ENCODE data around the gene RPA1. TPM values are rescaled to one million over a fixed set of nuclear protein-coding genes. Genes with fewer than 3 reads are reported as not detected.

The RPA1 gene
- total and polyA plus RNA-seq, 9 donors: 20.7 to 137 (median 112) TPM

DNA sequence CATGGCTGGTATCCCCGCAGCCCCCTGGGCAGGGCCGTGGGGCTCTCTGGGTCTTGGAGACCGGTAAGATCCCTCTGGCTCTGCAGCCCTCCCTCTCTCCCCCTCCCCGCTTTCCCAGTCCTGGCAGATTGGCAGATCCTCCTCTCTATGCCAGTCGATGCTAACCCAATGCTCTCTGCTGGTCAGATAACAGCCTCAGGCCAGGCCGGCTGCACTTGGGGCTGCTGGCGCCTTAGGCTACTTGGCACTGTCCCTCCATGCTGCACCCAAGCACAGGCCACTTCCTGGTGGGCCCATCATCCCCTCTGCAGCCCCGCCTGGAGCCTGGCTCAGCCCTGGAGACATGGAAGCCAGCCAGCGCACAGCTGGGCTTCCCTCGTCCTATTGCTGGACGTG is 113.6 kb downstream of the RPA1 start:
- WGBS, 3 donors: 52 to 66% (median 61%) methylated on average over 11 of the region's 11 CpGs
- Histone ChIP-seq H3K27ac (no peak overlapping the region), H3K9me3 (no peaks in the 10 kb centered on the region), H3K27me3 (no peaks in the 10 kb centered on the region), H3K4me1 (ENCODE audit: insufficient read depth) (no peaks in the 10 kb centered on the region), H3K4me3 (no peak overlapping the region), H3K36me3 (no peaks in the 10 kb centered on the region)
- TF ChIP-seq, protein P1, sequence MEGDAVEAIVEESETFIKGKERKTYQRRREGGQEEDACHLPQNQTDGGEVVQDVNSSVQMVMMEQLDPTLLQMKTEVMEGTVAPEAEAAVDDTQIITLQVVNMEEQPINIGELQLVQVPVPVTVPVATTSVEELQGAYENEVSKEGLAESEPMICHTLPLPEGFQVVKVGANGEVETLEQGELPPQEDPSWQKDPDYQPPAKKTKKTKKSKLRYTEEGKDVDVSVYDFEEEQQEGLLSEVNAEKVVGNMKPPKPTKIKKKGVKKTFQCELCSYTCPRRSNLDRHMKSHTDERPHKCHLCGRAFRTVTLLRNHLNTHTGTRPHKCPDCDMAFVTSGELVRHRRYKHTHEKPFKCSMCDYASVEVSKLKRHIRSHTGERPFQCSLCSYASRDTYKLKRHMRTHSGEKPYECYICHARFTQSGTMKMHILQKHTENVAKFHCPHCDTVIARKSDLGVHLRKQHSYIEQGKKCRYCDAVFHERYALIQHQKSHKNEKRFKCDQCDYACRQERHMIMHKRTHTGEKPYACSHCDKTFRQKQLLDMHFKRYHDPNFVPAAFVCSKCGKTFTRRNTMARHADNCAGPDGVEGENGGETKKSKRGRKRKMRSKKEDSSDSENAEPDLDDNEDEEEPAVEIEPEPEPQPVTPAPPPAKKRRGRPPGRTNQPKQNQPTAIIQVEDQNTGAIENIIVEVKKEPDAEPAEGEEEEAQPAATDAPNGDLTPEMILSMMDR (IDR thresholded peaks at IDR 0.05): no peak
- TF ChIP-seq POLR2A (IDR thresholded peaks at IDR 0.05): no peak
- DNase-seq: no peak
- intact Hi-C loops (cut with DNase I): no loop called here

DNA sequence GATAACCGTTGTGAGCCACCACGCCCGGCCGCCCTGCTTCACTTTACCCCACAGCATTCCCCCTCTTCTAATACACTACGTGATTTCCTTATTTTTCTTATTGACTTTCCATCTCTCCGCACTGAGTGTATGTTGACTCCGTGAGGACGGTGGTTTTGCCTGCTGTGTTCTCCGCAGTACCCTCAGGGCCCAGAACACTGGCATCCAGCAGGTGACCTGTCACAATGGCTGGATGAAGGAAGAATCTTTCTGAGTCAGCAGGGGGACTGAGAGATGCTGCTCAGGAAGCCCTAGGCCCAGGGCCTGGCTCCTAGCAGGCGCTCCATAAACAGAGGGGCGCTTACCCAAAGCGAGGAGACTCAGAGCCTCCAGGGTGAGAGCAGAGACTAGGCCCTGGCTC is 115.8 kb downstream of the RPA1 start:
- Histone ChIP-seq H3K4me1 (ENCODE audit: insufficient read depth) (no peaks in the 10 kb centered on the region), H3K4me3 (no peak overlapping the region), H3K27ac (no peak overlapping the region), H3K27me3 (no peaks in the 10 kb centered on the region), H3K9me3 (no peaks in the 10 kb centered on the region), H3K36me3 (no peaks in the 10 kb centered on the region)
- WGBS, 3 donors: 87 to 93% (median 92%) methylated on average over 12 of the region's 12 CpGs
- no peak for DNase-seq
- intact Hi-C loops (cut with DNase I): no loop called here
- TF ChIP-seq, protein P1 (IDR thresholded peaks at IDR 0.05): no peak
- TF ChIP-seq EP300 (IDR thresholded peaks at IDR 0.05) (no peak), POLR2A (IDR thresholded peaks at IDR 0.05) (no peak)

DNA sequence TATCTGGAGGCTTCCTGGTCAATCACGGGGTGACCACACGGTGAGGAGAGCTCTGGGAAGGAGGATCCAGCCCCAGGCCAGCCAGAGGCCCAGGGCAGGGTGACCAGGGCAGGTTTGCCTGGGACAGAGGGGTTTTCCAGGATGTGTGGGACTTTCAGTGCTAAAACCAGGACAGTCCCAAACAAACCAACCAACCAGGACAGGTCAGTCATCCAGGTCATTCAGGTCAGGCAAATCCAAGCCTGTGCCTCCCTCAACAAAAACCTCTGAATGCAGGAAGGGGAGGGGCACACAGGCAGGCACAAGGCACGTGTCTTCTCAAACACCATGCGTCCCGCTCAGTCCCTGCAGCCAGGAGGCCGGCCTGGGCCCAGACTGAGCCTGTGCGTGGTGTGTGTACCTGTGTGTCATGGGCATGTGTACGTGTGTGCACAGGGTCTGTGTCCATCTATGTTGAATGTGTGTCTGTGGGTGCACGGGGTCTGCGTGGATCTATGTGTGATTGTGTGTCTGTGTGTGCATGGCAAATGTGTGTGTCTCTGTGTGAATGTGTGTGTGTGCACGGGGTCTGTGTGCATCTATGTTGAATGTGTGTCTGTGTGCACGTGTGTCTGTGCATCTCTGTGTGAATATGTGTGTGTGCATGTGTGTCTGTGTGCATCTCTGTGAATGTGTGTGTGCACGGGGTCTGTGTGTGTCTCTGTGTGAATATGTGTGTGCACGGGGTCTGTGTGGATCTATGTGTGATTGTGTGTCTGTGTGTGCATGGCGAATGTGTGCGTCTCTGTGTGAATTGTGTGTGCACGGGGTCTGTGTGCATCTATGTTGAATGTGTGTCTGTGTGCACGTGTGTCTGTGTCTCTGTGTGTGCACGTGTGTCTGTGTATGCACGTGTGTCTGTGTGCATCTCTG is 116.5 kb downstream of the RPA1 start:
- no peak for DNase-seq
- intact Hi-C loops (cut with DNase I): no loop called here
- TF ChIP-seq, protein P1 (IDR thresholded peaks at IDR 0.05): no peak
- no peak for TF ChIP-seq EP300 (IDR thresholded peaks at IDR 0.05)
- no peak for TF ChIP-seq POLR2A (IDR thresholded peaks at IDR 0.05)
- 82 to 87% (median 87%) methylated on average over 20 of the region's 20 CpGs for WGBS, 3 donors
- Histone ChIP-seq H3K9me3 (no peaks in the 10 kb centered on the region), H3K4me1 (ENCODE audit: insufficient read depth) (no peaks in the 10 kb centered on the region), H3K27me3 (no peaks in the 10 kb centered on the region), H3K27ac (no peak overlapping the region), H3K36me3 (no peaks in the 10 kb centered on the region), H3K4me3 (no peak overlapping the region)

DNA sequence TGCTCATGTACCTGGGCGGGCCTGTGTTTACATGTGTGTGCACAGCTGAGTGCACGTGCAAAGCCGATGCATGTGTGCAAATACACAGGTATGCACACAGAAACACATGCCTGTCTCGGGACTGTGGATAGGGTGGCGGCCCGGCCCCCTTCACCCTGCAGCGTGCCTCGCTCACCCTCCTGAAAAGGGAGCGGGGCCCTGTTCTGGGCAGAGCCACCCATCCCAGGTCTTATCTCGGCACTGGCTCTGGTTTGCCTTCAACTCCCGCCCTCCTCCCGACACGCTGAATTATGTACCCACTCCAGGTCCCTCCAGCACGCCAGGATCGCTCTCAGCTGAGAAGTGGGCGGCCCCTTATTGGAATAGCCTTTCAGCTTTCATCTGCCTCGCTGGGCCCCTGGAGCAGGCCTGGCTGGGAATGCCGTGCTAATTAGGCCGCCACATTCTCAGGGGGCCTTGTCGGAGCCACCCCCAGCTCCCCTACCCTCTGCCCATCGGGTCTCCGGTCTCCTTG is 117.5 kb downstream of the RPA1 start:
- 51 to 58% (median 56%) methylated on average over 22 of the region's 22 CpGs for WGBS, 3 donors
- TF ChIP-seq POLR2A (IDR thresholded peaks at IDR 0.05) (no peak), EP300 (IDR thresholded peaks at IDR 0.05) (no peak)
- TF ChIP-seq, protein P1 (IDR thresholded peaks at IDR 0.05): no peak

More for the DNA sequence above, 117.5 kb downstream of the RPA1 start:
- H3K36me3 ChIP-seq: no peaks in the 10 kb centered on the region
- H3K4me3 ChIP-seq: no peak overlapping the region
- DNase-seq: no peak
- no peak overlapping the region for H3K27ac ChIP-seq
- intact Hi-C loops (cut with DNase I): no loop called here
- no peaks in the 10 kb centered on the region for H3K4me1 ChIP-seq (ENCODE audit: insufficient read depth)
- H3K9me3 ChIP-seq: no peaks in the 10 kb centered on the region
- no peaks in the 10 kb centered on the region for H3K27me3 ChIP-seq
